GM23248 (cell line): ENCODE results near the gene VPS51. TPM values are rescaled to one million over a fixed set of nuclear protein-coding genes. Genes with fewer than 3 reads are reported as not detected.

ENCODE experiments used
- DNase-seq: peaks from one replicate; pipeline ENCODE4 v3.0.0-alpha.2; 2015
- H2AFZ ChIP-seq: fragments of 200-600 bp; sonication (generic); 2 replicates; pipeline ENCODE4 v1.6.1; 2016; ENCODE audit warnings: antibody characterized with exemption
- H3F3A ChIP-seq: fragments of 200-600 bp; sonication (generic); 2 replicates; pipeline ENCODE4 v1.6.1; 2016; ENCODE audit warnings: mild to moderate bottlenecking, antibody characterized with exemption, mixed run types; ENCODE audit not compliant: insufficient read depth
- H3K27ac ChIP-seq: fragments of 200-600 bp; sonication (generic); 2 replicates; pipeline ENCODE4 v1.5.1; 2016; ENCODE audit warnings: mild to moderate bottlenecking
- H3K27me3 ChIP-seq: fragments of 200-600 bp; sonication (generic); replicated peaks from 2 replicates; pipeline ENCODE4 v1.6.1; 2016; ENCODE audit warnings: mild to moderate bottlenecking; ENCODE audit not compliant: insufficient read depth
- H3K36me3 ChIP-seq: fragments of 200-600 bp; sonication (generic); 2 replicates; pipeline ENCODE4 v1.6.1; 2016; ENCODE audit warnings: low read depth, mild to moderate bottlenecking
- H3K4me1 ChIP-seq: fragments of 200-600 bp; sonication (generic); 2 replicates; pipeline ENCODE4 v1.6.1; 2016; ENCODE audit warnings: mild to moderate bottlenecking; ENCODE audit not compliant: insufficient read depth
- H3K4me2 ChIP-seq: fragments of 200-600 bp; sonication (generic); one replicate; pipeline ENCODE4 v1.6.1; 2016; ENCODE audit warnings: mild to moderate bottlenecking; ENCODE audit not compliant: unreplicated experiment
- H3K4me3 ChIP-seq: fragments of 200-600 bp; sonication (generic); 2 replicates; pipeline ENCODE4 v1.5.1; 2016; ENCODE audit warnings: mild to moderate bottlenecking
- H3K79me2 ChIP-seq: fragments of 200-600 bp; sonication (generic); 2 replicates; pipeline ENCODE4 v1.6.1; 2016; ENCODE audit warnings: mild to moderate bottlenecking; ENCODE audit not compliant: insufficient read depth
- H3K9ac ChIP-seq: fragments of 200-600 bp; sonication (generic); 2 replicates; pipeline ENCODE4 v1.6.1; 2016; ENCODE audit warnings: mild to moderate bottlenecking
- H3K9me2 ChIP-seq: fragments of 200-600 bp; sonication (generic); 2 replicates; pipeline ENCODE4 v1.6.1; 2016; ENCODE audit warnings: mixed run types, mild to moderate bottlenecking, moderate library complexity; ENCODE audit not compliant: insufficient read depth
- H3K9me3 ChIP-seq: fragments of 200-600 bp; sonication (generic); one replicate; pipeline ENCODE4 v1.6.1; 2017; ENCODE audit warnings: low read depth
- H4K20me1 ChIP-seq: fragments of 200-600 bp; sonication (generic); 2 replicates; pipeline ENCODE4 v1.6.0; 2016; ENCODE audit not compliant: insufficient read depth
- EZH2 ChIP-seq: fragments of 200-600 bp; sonication (generic); IDR thresholded peaks from 2 replicates; pipeline ENCODE4 v1.6.1; 2018; ENCODE audit warnings: antibody characterized with exemption, mild to moderate bottlenecking; ENCODE audit not compliant: insufficient read depth, poor library complexity, severe bottlenecking
- EZH2phosphoT487 ChIP-seq: fragments of 200-600 bp; sonication (generic); IDR thresholded peaks from 2 replicates; pipeline ENCODE4 v1.6.1; 2018; ENCODE audit warnings: antibody characterized with exemption, moderate library complexity, mild to moderate bottlenecking, low read depth; ENCODE audit not compliant: insufficient read depth
- WGBS, 2 experiments: methylation state at CpG; one replicate each; pipeline ENCODE4 v1.1.6; 2015 to 2017; ENCODE audit warnings: low lambda C conversion rate in 2 of 2, low coverage in 1 of 2; ENCODE audit errors: missing lambda C conversion rate in 2 of 2; 5-methylcytosine and 5-hydroxymethylcytosine counted together
- in situ Hi-C: fragments of 300-500 bp; cut with MboI; formaldehyde crosslinking; loops from 2 replicates; pipeline ENCODE4 v1.15.0; 2020
- polyA plus RNA-seq: library from polyadenylated mRNA; unstranded; fragments of >200 nt; fragmentation: Nextera tagmentation; extraction: Ambion mirVana; gene quantifications from 2 replicates; pipeline ENCODE4 v1.2.1, GENCODE V29; 2016
- total RNA-seq: library from RNA; depleted of rRNA; stranded (reverse); fragments of >200 nt; shearing (Covaris generic); gene quantifications from 2 replicates; pipeline ENCODE4 v1.2.3, GENCODE V29; 2014

VPS51 gene
- total and polyA plus RNA-seq, 2 experiments from 2014 or later: 30.7 to 339 TPM

GRCh38 chr11:65128182-65129145, 32.5 kb downstream of the VPS51 start:
- H3K9me3 ChIP-seq: no peaks in the 10 kb centered on the region
- no peak for TF ChIP-seq EZH2
- TF ChIP-seq EZH2phosphoT487: no peak
- 76 to 80% methylated on average over 13 to 15 of the region's 15 CpGs for WGBS, 2 experiments
- no peak overlapping the region for H2AFZ ChIP-seq
- no peak for DNase-seq
- no peaks in the 10 kb centered on the region for H4K20me1 ChIP-seq
- no peak overlapping the region for H3K27ac ChIP-seq
- no peaks in the 10 kb centered on the region for H3K27me3 ChIP-seq
- H3K79me2 ChIP-seq: peaks cover 47% of the 10 kb centered on the region
- H3K9ac ChIP-seq: no peak overlapping the region
- H3K4me3 ChIP-seq: no peak overlapping the region
- in situ Hi-C loops: no loop called here
- H3F3A ChIP-seq: peaks cover 11% of the 10 kb centered on the region
- H3K4me1 ChIP-seq: peaks cover 8% of the 10 kb centered on the region
- no peak overlapping the region for H3K4me2 ChIP-seq
- H3K9me2 ChIP-seq: no peaks in the 10 kb centered on the region
- H3K36me3 ChIP-seq: peaks cover 20% of the 10 kb centered on the region; the same call in 1 of the 2 replicates

- peaks cover 43% of the 10 kb centered on the region for H3K79me2 ChIP-seq
- H3K36me3 ChIP-seq: peaks cover 20% of the 10 kb centered on the region; the same call in 1 of the 2 replicates
- no peaks in the 10 kb centered on the region for H4K20me1 ChIP-seq
- H2AFZ ChIP-seq: no peak overlapping the region
- peaks cover 8% of the 10 kb centered on the region for H3K4me1 ChIP-seq
- no peaks in the 10 kb centered on the region for H3K9me3 ChIP-seq
- WGBS, 2 experiments: 75 to 81% methylated on average over 11 to 13 of the region's 13 CpGs
- no peaks in the 10 kb centered on the region for H3K27me3 ChIP-seq
- TF ChIP-seq EZH2phosphoT487 (no peak), EZH2 (no peak)
- H3K9ac ChIP-seq: peak overlapping the region; percentile 21; the same call in 1 of the 2 replicates
- DNase-seq: no peak
- in situ Hi-C loops: no loop called here
- H3K9me2 ChIP-seq: no peaks in the 10 kb centered on the region
- no peak overlapping the region for H3K4me2 ChIP-seq
- peaks cover 11% of the 10 kb centered on the region for H3F3A ChIP-seq
- no peak overlapping the region for H3K4me3 ChIP-seq
- H3K27ac ChIP-seq: no peak overlapping the region
Measured at GRCh38 chr11:65129649-65130441, 33.8 kb downstream of the VPS51 start.

- no peak overlapping the region for H3K4me2 ChIP-seq
- H3K4me1 ChIP-seq: peaks cover 8% of the 10 kb centered on the region
- no peak overlapping the region for H3K9ac ChIP-seq
- H3K79me2 ChIP-seq: peaks cover 37% of the 10 kb centered on the region
- H3K27ac ChIP-seq: no peak overlapping the region
- H3K4me3 ChIP-seq: no peak overlapping the region
- H3K36me3 ChIP-seq: peaks cover 18% of the 10 kb centered on the region; the same call in 1 of the 2 replicates
- H2AFZ ChIP-seq: no peak overlapping the region
- WGBS, 2 experiments: 83 to 87% methylated on average over 15 to 19 of the region's 19 CpGs
- TF ChIP-seq EZH2phosphoT487: no peak
- TF ChIP-seq EZH2: no peak
- no peaks in the 10 kb centered on the region for H3K9me3 ChIP-seq
- H3F3A ChIP-seq: peaks cover 11% of the 10 kb centered on the region
- no peak for DNase-seq
- H3K9me2 ChIP-seq: no peaks in the 10 kb centered on the region
- H3K27me3 ChIP-seq: no peaks in the 10 kb centered on the region
- in situ Hi-C loops: no loop called here
- no peaks in the 10 kb centered on the region for H4K20me1 ChIP-seq
Measured at GRCh38 chr11:65130631-65131416, 34.8 kb downstream of the VPS51 start.

GRCh38 chr11:65131417-65131776, 35.4 kb downstream of the VPS51 start:
- Histone ChIP-seq H3K4me3 (no peak overlapping the region), H3K9me2 (no peaks in the 10 kb centered on the region), H3K27me3 (no peaks in the 10 kb centered on the region), H3K4me2 (no peak overlapping the region), H3K4me1 (peaks cover 8% of the 10 kb centered on the region), H3K79me2 (peaks cover 37% of the 10 kb centered on the region), H3K9ac (no peak overlapping the region), H3F3A (peaks cover 11% of the 10 kb centered on the region), H2AFZ (no peak overlapping the region), H4K20me1 (no peaks in the 10 kb centered on the region), H3K36me3 (peaks cover 13% of the 10 kb centered on the region; the same call in 1 of the 2 replicates), H3K27ac (no peak overlapping the region), H3K9me3 (no peaks in the 10 kb centered on the region)
- in situ Hi-C loops: no loop called here
- no peak for DNase-seq
- 71 to 76% methylated on average over 3 of the region's 3 CpGs for WGBS, 2 experiments
- TF ChIP-seq EZH2 (no peak), EZH2phosphoT487 (no peak)
